HepG2 (cell line): ENCODE measurements around the gene DHH. TPM values are rescaled to one million over a fixed set of nuclear protein-coding genes. Genes with fewer than 3 reads are reported as not detected.

Source experiments
- ADNP ChIP-seq: sonication (generic); formaldehyde crosslinking; IDR thresholded peaks from 2 replicates; pipeline ENCODE4 v1.4.0; 2020; ENCODE audit warnings: missing genetic modification reagents
- ATF1 ChIP-seq: IDR thresholded peaks from 2 replicates; pipeline ENCODE4 v1.6.1; 2016; ENCODE audit warnings: mild to moderate bottlenecking, control low read depth
- CBX1 ChIP-seq: IDR thresholded peaks from one replicate; pipeline ENCODE4 v1.6.1; 2016; ENCODE audit warnings: antibody characterized with exemption, low read depth
- CC2D1A ChIP-seq: sonication (generic); formaldehyde crosslinking; IDR thresholded peaks from 2 replicates; pipeline ENCODE4 v1.8.1; 2023; ENCODE audit warnings: mild to moderate bottlenecking, missing genetic modification reagents
- EEA1 ChIP-seq: sonication (generic); formaldehyde crosslinking; IDR thresholded peaks from 2 replicates; pipeline ENCODE4 v1.5.1; 2020; ENCODE audit warnings: mild to moderate bottlenecking, missing genetic modification reagents, borderline replicate concordance
- ETV5 ChIP-seq: IDR thresholded peaks from 2 replicates; pipeline ENCODE4 v1.6.1; 2018; ENCODE audit warnings: missing biosample characterization, missing genetic modification reagents, inconsistent platforms, borderline replicate concordance
- HCFC1 ChIP-seq: fragments of 150-350 bp; IDR thresholded peaks from 2 replicates; pipeline ENCODE4 v1.6.1; 2014; ENCODE audit warnings: low read depth, low read length
- KDM5A ChIP-seq: fragments of 200-600 bp; sonication (generic); IDR thresholded peaks from 2 replicates; pipeline ENCODE4 v1.7.0; 2018; ENCODE audit warnings: antibody characterized with exemption, mild to moderate bottlenecking, low read length, borderline replicate concordance
- MBNL3 ChIP-seq: fragments of 250-450 bp; sonication (Bioruptor Pico); conservative IDR thresholded peaks from 2 replicates; pipeline ENCODE4 v1.8.0; 2022; ENCODE audit warnings: mild to moderate bottlenecking, inconsistent platforms
- NCOA1 ChIP-seq: sonication (generic); formaldehyde crosslinking; IDR thresholded peaks from 2 replicates; pipeline ENCODE4 v1.9.0; 2021; ENCODE audit warnings: missing genetic modification reagents
- NR2C2 ChIP-seq: sonication (generic); formaldehyde crosslinking; IDR thresholded peaks from 2 replicates; pipeline ENCODE4 v1.4.0; 2020; ENCODE audit warnings: missing genetic modification reagents, mild to moderate bottlenecking, moderate library complexity, borderline replicate concordance
- NR2F1 ChIP-seq, 2 experiments: fragments of 450-650 bp in 1 of 2; formaldehyde crosslinking in 1 of 2; IDR thresholded peaks; 2 replicates each; pipeline versions ENCODE4 v1.5.0 to v1.6.1; 2016 to 2020; ENCODE audit warnings: mild to moderate bottlenecking in 1 of 2, missing compliant biosample characterization in 1 of 2, missing genetic modification reagents in 1 of 2, moderate library complexity in 1 of 2
- PPARG ChIP-seq: conservative IDR thresholded peaks from 2 replicates; pipeline ENCODE4 v1.6.1; 2016; ENCODE audit warnings: missing biosample characterization, missing genetic modification reagents
- RARG ChIP-seq: sonication (generic); formaldehyde crosslinking; IDR thresholded peaks from 2 replicates; pipeline ENCODE4 v1.4.0; 2020; ENCODE audit warnings: low read depth, mild to moderate bottlenecking, missing genetic modification reagents
- ZBTB39 ChIP-seq: sonication (generic); formaldehyde crosslinking; IDR thresholded peaks from 2 replicates; pipeline ENCODE4 v1.5.0; 2020; ENCODE audit warnings: missing genetic modification reagents
- ZBTB46 ChIP-seq: sonication (generic); formaldehyde crosslinking; IDR thresholded peaks from 2 replicates; pipeline ENCODE4 v1.4.0; 2020; ENCODE audit warnings: mild to moderate bottlenecking, missing genetic modification reagents, borderline replicate concordance
- ZFP82 ChIP-seq: sonication (generic); formaldehyde crosslinking; IDR thresholded peaks from 2 replicates; pipeline ENCODE4 v1.5.1; 2020; ENCODE audit warnings: mild to moderate bottlenecking, missing genetic modification reagents, borderline replicate concordance
- ZNF280D ChIP-seq: sonication (generic); formaldehyde crosslinking; IDR thresholded peaks from 2 replicates; pipeline ENCODE4 v1.5.1; 2020; ENCODE audit warnings: mild to moderate bottlenecking, missing genetic modification reagents
- ZNF296 ChIP-seq: sonication (generic); formaldehyde crosslinking; conservative IDR thresholded peaks from 2 replicates; pipeline ENCODE4 v1.5.0; 2020; ENCODE audit warnings: mild to moderate bottlenecking, missing genetic modification reagents
- ZNF589 ChIP-seq: sonication (generic); formaldehyde crosslinking; conservative IDR thresholded peaks from 2 replicates; pipeline ENCODE4 v1.8.0; 2022; ENCODE audit warnings: mild to moderate bottlenecking, moderate library complexity, missing genetic modification reagents
- ZNF737 ChIP-seq: sonication (generic); formaldehyde crosslinking; IDR thresholded peaks from 2 replicates; pipeline ENCODE4 v1.5.0; 2020; ENCODE audit warnings: missing genetic modification reagents, mild to moderate bottlenecking, borderline replicate concordance
- polyA plus RNA-seq, 8 experiments: library from polyadenylated mRNA; depleted of rRNA in 3 of 8; stranded (reverse) in 7 of 8; unstranded in 1 of 8; fragments of >200 nt; fragmentation: Illumina TruSeq in 4 of 8; extraction: Trizol in 4 of 8; gene quantifications; 2 replicates each; pipeline versions ENCODE4 v1.2.1 to v1.2.3, GENCODE V29; 2011 to 2016; ENCODE audit warnings: low read depth in 4 of 8, missing spikeins in 1 of 8, mixed read lengths in 1 of 8; ENCODE audit not compliant: insufficient read depth in 1 of 8
- total RNA-seq, 5 experiments: library from RNA; depleted of rRNA; stranded (reverse); fragments of >200 nt; fragmentation: Illumina TruSeq; extraction: Trizol; gene quantifications; 2 replicates each; pipeline ENCODE4 v1.2.3, GENCODE V29; 2016; ENCODE audit warnings: low read depth in 1 of 5
- TF ChIP-seq, protein P1 (sequence below), 2 experiments: sonication (generic) in 1 of 2; formaldehyde crosslinking in 1 of 2; IDR thresholded peaks; 2 replicates each; pipeline versions ENCODE4 v1.4.0 to v1.6.1; 2018 to 2020; ENCODE audit warnings: missing genetic modification reagents in 2 of 2, borderline replicate concordance in 1 of 2, low read depth in 1 of 2, mild to moderate bottlenecking in 1 of 2, missing biosample characterization in 1 of 2

The DHH gene
- total and polyA plus RNA-seq, 2 of the 13 experiments (the other 11 are each of a cell fraction or from before 2014, with no cell fraction given): not detected

DNA sequence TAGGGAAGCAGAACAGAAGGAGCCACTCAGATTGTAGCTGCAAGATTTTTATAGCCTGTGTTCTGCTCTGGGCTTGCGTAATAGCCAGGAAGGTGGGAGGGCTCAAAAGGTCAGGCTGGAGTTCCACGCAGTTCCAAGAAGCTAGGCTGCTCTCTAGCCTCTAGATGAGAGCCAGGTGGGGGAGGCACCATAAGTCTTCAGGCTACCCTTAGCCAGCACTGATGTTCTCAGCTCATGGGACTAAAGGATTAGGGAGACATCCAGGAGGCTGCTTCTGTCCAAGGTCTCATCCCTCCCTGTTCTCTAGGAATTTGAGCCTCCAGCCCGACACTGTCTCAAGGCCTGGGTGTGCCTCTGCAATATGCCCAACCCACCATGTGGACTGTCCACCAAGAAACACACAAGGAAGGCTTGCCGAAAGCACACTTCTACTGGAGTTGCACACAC, 14.4 kb upstream of the DHH start (continued):
- TF ChIP-seq ZNF280D (CRISPR knock-in tag): no peak
- no peak for TF ChIP-seq PPARG (CRISPR knock-in tag)
- no peak for TF ChIP-seq EEA1 (CRISPR knock-in tag)
- TF ChIP-seq NCOA1 (CRISPR knock-in tag): no peak
- TF ChIP-seq CBX1: no peak
- TF ChIP-seq ETV5 (CRISPR knock-in tag): 0 out of 2 replicates have a peak, but pooled peaks have one; percentile 17
- TF ChIP-seq ZNF296 (CRISPR knock-in tag): no peak
- no peak for TF ChIP-seq RARG
- TF ChIP-seq ADNP: no peak
- TF ChIP-seq ZFP82 (CRISPR knock-in tag): 0 out of 2 replicates have a peak, but pooled peaks have one; percentile 38
- TF ChIP-seq, protein P1, sequence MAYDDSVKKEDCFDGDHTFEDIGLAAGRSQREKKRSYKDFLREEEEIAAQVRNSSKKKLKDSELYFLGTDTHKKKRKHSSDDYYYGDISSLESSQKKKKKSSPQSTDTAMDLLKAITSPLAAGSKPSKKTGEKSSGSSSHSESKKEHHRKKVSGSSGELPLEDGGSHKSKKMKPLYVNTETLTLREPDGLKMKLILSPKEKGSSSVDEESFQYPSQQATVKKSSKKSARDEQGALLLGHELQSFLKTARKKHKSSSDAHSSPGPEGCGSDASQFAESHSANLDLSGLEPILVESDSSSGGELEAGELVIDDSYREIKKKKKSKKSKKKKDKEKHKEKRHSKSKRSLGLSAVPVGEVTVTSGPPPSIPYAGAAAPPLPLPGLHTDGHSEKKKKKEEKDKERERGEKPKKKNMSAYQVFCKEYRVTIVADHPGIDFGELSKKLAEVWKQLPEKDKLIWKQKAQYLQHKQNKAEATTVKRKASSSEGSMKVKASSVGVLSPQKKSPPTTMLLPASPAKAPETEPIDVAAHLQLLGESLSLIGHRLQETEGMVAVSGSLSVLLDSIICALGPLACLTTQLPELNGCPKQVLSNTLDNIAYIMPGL (CRISPR knock-in tag; IDR thresholded peaks at IDR 0.05; ENCODE audit: borderline replicate concordance in 1 of 2, low read depth in 1 of 2): no peak
- TF ChIP-seq HCFC1: no peak
- no peak for TF ChIP-seq MBNL3
- TF ChIP-seq ZBTB39 (CRISPR knock-in tag): no peak
- TF ChIP-seq KDM5A: no peak
- TF ChIP-seq ZNF589 (CRISPR knock-in tag): no peak
- TF ChIP-seq ATF1 (CRISPR knock-in tag): no peak
- TF ChIP-seq ZNF737 (CRISPR knock-in tag): no peak
- no peak for TF ChIP-seq ZBTB46 (CRISPR knock-in tag)
- TF ChIP-seq NR2C2 (CRISPR knock-in tag): no peak
- TF ChIP-seq NR2F1 (CRISPR knock-in tag; IDR thresholded peaks at IDR 0.05): peak in 1 of 2 experiments; percentile 65; a peak in 2 of 4 replicates
- no peak for TF ChIP-seq CC2D1A (CRISPR knock-in tag)
